Measurements from ENCODE around the gene FMO1.
"Not testable (repeated sequence)": the region's sequence is repeated elsewhere in the genome, so short reads cannot be mapped to it uniquely, and the experiment has no call there.

FMO1 gene

DNA sequence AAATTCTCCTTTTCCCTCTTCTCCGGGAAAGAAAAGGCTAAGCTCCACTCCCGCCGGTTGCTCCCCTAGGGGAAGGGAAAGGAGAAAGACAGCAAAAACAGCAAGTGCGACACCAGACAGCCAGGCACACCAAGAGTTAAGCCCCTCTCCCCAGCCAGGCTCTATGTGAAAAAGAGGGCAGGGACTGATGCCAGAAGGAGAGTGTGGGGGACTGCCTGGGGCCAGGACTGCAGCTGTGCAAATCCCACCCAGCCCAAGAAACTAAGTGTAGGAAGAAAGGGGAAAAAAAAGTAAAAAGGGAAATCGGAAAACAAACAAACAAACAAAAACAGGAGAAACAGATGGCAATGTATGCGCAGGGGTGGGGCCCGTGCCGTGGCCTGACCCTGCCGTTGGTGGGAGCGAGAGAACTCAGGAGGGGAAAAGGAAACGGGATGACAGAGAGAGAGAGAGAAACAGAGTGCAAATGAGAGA, 27.7 kb upstream of the FMO1 start:
- peak; percentile 75 to 76 for DNase-seq (ENCODE audit: low read depth in 2 of 2)
- peak overlapping the region in 1 of 2 donors; percentile 5 for H3K4me3 ChIP-seq (replicated peaks in 1 of 2; ENCODE audit: low read depth in 2 of 2, low read length in 2 of 2)
- TF ChIP-seq CTCF (IDR thresholded peaks at IDR 0.05; ENCODE audit: low read depth, low read length), result no peak

- peak; percentile 24 to 33 for DNase-seq (ENCODE audit: low read depth in 2 of 2)
- TF ChIP-seq CTCF (IDR thresholded peaks at IDR 0.05; ENCODE audit: low read depth, low read length), result no peak
- H3K4me3 ChIP-seq (replicated peaks in 1 of 2; ENCODE audit: low read depth in 2 of 2, low read length in 2 of 2), result no peak overlapping the region
Observed at GRCh38 chr1:171221665-171222591, 26.4 kb upstream of the FMO1 start.

GRCh38 chr1:171222936-171223335, 25.4 kb upstream of the FMO1 start:
- peak in 1 of 2 donors; percentile 59 for DNase-seq (ENCODE audit: low read depth in 2 of 2)
- TF ChIP-seq CTCF (IDR thresholded peaks at IDR 0.05; ENCODE audit: low read depth, low read length), result no peak
- H3K4me3 ChIP-seq (replicated peaks in 1 of 2; ENCODE audit: low read depth in 2 of 2, low read length in 2 of 2), result no peak overlapping the region

GRCh38 chr1:171224257-171224656, 24.0 kb upstream of the FMO1 start:
- H3K4me3 ChIP-seq (replicated peaks in 1 of 2; ENCODE audit: low read depth in 2 of 2, low read length in 2 of 2), result not testable (repeated sequence)
- DNase-seq (ENCODE audit: low read depth in 2 of 2), result peak in 1 of 2 donors; percentile 30

- DNase-seq (ENCODE audit: low read depth in 2 of 2), result peak; percentile 88 to 91
- H3K4me3 ChIP-seq (replicated peaks in 1 of 2; ENCODE audit: low read depth in 2 of 2, low read length in 2 of 2), result no peak overlapping the region
- peak; percentile 76 for TF ChIP-seq CTCF (IDR thresholded peaks at IDR 0.05; ENCODE audit: low read depth, low read length)
Observed at GRCh38 chr1:171226747-171227370, 21.4 kb upstream of the FMO1 start.

- TF ChIP-seq CTCF (IDR thresholded peaks at IDR 0.05; ENCODE audit: low read depth, low read length), result no peak
- H3K4me3 ChIP-seq (replicated peaks in 1 of 2; ENCODE audit: low read depth in 2 of 2, low read length in 2 of 2), result no peak overlapping the region
- no peak for DNase-seq (ENCODE audit: low read depth in 2 of 2)
Observed at GRCh38 chr1:171231326-171231725, 17.0 kb upstream of the FMO1 start.

DNA sequence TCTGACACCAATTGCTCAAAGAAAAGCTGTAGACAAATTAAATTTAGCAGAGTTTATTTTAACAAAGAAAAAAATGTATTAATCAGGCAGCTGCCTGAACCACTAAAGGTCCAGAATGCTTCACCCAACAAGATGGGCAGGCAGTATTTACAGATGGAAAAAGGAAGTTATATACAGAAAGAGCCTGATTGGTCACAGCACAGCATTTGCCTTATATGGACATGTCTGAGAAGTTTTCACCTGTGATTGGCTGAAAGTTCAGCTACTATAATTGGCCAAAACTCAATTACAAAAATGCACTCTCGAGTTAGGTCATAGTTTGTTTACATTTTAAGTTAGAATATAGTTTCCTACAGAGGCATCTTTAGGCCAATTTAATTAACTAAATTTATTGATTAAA, 15.1 kb upstream of the FMO1 start:
- no peak for TF ChIP-seq CTCF (IDR thresholded peaks at IDR 0.05; ENCODE audit: low read depth, low read length)
- no peak overlapping the region for H3K4me3 ChIP-seq (replicated peaks in 1 of 2; ENCODE audit: low read depth in 2 of 2, low read length in 2 of 2)
- no peak for DNase-seq (ENCODE audit: low read depth in 2 of 2)

DNA sequence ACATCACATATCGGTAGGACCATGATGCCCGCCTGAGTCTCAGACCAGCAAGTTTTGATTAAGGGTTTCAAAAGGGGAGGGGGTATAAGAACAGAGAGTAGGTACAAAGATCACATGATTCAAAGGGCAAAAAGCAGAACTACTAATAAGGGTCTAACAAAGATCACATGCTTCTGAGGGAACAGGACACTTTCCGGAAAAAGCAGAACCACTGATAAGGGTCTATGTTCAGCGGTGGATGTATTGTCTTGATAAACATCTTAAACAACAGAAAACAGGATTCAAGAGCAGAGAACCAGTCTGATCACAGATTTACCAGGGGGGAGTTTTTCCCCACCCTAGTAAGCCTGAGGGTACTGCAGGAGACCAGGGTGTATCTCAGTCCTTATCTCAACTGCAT, 12.1 kb upstream of the FMO1 start:
- H3K4me3 ChIP-seq (replicated peaks in 1 of 2; ENCODE audit: low read depth in 2 of 2, low read length in 2 of 2); DNase-seq (ENCODE audit: low read depth in 2 of 2): not testable (repeated sequence)

Measured in cardiac fibroblast (primary cell).